Cerebellar cortex (tissue), 1 donor: ENCODE measurements around the gene SLC22A24.
"Not testable (repeated sequence)": the region's sequence is repeated elsewhere in the genome, so short reads cannot be mapped to it uniquely, and the experiment has no call there.

Source experiments
- DNase-seq: peaks from one replicate; pipeline ENCODE4 v3.0.0-alpha.2; 2015; ENCODE audit warnings: low spot score

The SLC22A24 gene, protein sequence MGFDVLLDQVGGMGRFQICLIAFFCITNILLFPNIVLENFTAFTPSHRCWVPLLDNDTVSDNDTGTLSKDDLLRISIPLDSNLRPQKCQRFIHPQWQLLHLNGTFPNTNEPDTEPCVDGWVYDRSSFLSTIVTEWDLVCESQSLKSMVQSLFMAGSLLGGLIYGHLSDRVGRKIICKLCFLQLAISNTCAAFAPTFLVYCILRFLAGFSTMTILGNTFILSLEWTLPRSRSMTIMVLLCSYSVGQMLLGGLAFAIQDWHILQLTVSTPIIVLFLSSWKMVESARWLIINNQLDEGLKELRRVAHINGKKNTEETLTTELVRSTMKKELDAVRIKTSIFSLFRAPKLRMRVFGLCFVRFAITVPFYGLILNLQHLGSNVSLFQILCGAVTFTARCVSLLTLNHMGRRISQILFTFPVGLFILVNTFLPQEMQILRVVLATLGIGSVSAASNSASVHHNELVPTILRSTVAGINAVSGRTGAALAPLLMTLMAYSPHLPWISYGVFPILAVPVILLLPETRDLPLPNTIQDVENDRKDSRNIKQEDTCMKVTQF

GRCh38 chr11:63144121-63144520 is at the start of gene SLC22A24:
SLC22A24 (minus strand) TSS chr11:63144221; CDS start chr11:63143779, 442 bp downstream.
- no peak for DNase-seq

DNA sequence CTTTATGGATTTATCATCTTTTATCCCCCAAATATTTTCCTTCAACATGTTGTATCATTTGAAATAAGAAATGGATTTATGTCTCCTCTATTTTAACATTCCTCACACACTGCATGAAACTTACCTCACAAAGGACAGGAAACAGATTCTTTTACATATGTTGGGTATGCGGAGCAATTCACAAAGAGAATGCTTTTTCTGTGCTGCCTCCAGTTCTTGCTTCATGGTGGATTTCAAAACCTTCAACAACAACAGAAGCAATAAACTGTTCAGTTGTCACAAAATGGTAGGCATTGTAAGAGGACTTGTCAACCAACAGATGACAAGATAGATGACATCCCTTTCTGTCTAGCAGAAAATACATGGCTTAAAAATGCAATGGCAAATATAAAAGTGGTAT is 36.5 kb upstream of the SLC22A24 start:
- no peak for DNase-seq

GRCh38 chr11:63179432-63180041 is 35.5 kb upstream of the SLC22A24 start:
- no peak for DNase-seq

DNA sequence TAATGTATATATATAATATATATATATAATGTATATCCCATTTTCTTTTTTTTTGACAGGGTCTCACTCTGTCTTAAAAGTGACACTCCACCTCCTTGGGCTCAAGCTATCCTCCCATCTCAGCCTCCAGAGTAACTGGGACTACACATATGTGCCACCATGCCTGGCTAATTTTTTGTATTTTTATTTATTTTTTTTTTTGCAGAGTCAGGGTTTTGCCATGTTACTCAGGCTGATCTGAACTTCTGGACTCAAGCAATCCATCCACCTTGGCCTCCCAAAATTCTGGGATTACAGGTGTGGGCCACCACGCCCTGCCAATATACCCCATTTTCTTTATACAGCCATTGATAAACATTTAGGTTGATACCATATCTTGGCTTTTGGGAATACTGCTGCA is 33.9 kb upstream of the SLC22A24 start:
- DNase-seq, result no peak

- DNase-seq, result no peak
Measured at GRCh38 chr11:63165706-63166310, 21.8 kb upstream of the SLC22A24 start.

DNA sequence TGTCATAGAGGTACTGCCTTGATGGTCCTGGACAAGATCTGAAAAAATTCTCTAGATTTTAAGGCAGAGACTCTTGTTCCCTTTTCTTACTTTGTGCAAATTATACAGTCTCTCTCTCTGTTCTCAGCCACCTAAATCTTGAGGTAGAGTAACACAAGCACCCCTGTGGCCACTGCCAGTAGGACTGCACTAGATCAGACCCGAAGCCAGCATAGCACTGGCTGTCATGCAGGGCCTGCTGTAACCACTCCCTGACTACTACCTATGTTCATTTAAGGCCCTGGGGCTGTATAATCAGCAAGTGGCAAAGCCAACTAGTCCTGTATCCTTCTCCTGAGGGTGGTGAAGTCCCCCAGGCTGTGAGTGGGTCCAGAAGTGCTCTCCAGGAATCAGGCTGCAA is 11.8 kb upstream of the SLC22A24 start:
- no peak for DNase-seq

DNA sequence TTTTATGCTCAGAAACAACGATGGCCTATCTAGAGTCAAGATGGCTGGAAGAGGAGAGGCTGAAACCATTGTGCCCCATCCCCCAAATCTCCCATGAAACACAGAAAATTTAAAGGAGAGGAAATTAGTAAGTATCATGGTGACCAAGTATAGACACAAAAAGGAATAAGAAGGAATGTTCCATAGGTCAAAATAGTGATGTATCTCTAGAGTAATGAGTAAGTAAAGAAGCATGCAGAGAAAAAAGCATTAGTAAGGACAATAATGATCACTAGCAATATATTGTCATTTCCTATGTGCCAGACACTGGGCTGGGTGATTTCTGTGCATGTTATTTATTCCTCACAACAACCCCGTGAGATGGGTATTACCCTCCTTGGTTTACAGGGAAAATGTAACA is 2.6 kb upstream of the SLC22A24 start:
- DNase-seq, result no peak

GRCh38 chr11:63142459-63142858 is 1.6 kb downstream of the SLC22A24 start:
- no peak for DNase-seq

DNA sequence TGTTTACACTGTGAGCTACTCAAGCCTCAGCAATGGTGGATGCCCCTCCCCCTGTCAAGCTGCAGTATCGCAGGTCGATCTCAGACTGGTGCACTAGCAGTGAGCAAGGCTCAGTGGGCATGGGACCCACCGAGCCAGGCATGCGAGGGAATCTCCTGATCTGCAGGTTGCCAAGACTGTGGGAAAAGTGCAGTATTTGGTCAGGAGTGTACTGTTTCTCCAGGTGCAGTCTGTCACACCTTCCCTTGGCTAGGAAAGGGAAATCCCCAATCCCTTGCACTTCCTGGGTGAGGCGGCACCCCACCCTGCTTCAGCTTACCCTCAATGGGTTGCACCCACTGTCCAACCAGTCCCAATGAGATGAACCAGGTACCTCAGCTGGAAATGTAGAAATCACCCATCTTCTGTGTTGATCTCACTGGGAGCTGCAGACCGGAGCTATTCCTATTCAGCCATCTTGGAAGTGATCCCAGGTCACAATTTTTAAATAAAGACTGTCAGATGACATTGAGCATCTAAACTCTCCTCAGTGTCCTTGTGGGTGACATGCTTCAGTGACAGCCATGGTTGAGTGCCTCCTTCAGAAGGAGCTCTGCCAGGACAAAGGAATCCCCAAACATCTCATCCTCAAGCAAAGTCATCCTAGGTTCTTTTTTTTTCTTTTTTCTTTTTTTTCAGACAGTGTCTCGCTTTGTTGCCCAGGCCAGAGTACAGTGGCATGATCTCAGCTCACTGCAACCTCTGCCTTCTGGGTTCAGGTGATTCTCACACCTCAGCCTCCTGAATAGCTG is 10.8 kb downstream of the SLC22A24 start:
- DNase-seq, result no peak

DNA sequence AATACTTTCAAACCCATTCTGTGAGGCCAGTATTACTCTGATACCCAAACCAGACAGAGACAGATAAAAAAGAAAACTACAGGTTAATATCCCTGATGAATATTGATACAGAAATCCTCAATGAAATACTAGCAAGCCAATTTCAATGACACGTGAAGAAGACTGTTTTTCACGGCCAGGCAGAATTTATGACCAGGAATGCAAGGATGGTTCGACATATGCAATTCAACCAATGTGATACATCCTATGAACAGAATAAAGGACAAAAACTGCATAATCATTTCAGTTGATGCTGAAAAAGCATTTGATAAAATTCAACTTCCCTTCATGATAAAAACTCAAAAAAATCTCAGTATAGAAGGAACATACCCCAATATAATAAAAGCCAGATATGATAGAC is 44.5 kb downstream of the SLC22A24 start:
- DNase-seq, result no peak

DNA sequence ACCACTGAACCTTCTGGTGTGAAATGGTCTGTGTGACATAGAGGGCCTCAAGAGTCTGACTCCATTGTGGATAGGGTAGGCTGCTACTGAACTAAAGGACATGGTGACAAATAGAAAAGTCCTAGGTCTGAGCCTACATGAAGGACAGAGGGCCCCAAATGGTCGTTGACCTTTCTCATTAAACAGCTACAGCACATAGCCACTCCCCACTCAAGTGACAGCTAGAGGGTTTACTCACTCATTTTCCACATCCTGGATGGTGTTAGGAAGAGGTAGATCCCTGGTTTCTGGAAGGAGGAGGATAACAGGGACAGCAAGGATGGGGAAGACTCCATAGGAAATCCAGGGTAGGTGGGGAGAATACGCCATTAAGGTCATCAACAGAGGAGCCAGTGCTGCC is 63.3 kb downstream of the SLC22A24 start:
- no peak for DNase-seq

GRCh38 chr11:63046203-63046602 is 97.8 kb downstream of the SLC22A24 start:
- not testable (repeated sequence) for DNase-seq

GRCh38 chr11:63042596-63042995 is 101.4 kb downstream of the SLC22A24 start:
- DNase-seq, result no peak

GRCh38 chr11:63032457-63032856 is 111.6 kb downstream of the SLC22A24 start:
- DNase-seq, result no peak
